Stimulated activated naive CD8-positive, alpha-beta T cell treated with anti-CD3 and anti-CD28 coated beads, Interleukin-15, amount 100 ng/mL, for 72 hours (primary cell): ENCODE measurements around the gene TMEM33.
A peak's percentile ranks its signal among the peaks of the same experiment; 100 is the strongest.

Source experiments
- ATAC-seq: fragments of 150-1000 bp; cut with Tn5 transposase; 2 replicates; pipeline ENCODE4 v1.10.0; 2021; ENCODE audit warnings: mild to moderate bottlenecking, moderate library complexity
- DNase-seq, 2 donors: peaks; one replicate each; pipeline ENCODE4 v3.0.0; 2021 to 2022
- H3K27ac Mint-ChIP-seq, 2 donors: one replicate each; pipeline ENCODE4 v1.8.0; 2022; ENCODE audit warnings: mild to moderate bottlenecking in 2 of 2, mixed read lengths in 2 of 2, moderate library complexity in 2 of 2
- H3K27me3 Mint-ChIP-seq: one replicate; pipeline ENCODE4 v1.8.0; 2022; ENCODE audit warnings: mixed read lengths
- H3K4me1 Mint-ChIP-seq: one replicate; pipeline ENCODE4 v1.8.0; 2022; ENCODE audit warnings: mild to moderate bottlenecking, mixed read lengths
- H3K4me3 Mint-ChIP-seq, 2 donors: one replicate each; pipeline ENCODE4 v1.8.0; 2022; ENCODE audit warnings: mild to moderate bottlenecking in 2 of 2, mixed read lengths in 2 of 2, moderate library complexity in 1 of 2
- H3K9me3 Mint-ChIP-seq, 2 donors: one replicate each; pipeline ENCODE4 v1.8.0; 2022; ENCODE audit warnings: mixed read lengths in 2 of 2

TMEM33 gene

DNA sequence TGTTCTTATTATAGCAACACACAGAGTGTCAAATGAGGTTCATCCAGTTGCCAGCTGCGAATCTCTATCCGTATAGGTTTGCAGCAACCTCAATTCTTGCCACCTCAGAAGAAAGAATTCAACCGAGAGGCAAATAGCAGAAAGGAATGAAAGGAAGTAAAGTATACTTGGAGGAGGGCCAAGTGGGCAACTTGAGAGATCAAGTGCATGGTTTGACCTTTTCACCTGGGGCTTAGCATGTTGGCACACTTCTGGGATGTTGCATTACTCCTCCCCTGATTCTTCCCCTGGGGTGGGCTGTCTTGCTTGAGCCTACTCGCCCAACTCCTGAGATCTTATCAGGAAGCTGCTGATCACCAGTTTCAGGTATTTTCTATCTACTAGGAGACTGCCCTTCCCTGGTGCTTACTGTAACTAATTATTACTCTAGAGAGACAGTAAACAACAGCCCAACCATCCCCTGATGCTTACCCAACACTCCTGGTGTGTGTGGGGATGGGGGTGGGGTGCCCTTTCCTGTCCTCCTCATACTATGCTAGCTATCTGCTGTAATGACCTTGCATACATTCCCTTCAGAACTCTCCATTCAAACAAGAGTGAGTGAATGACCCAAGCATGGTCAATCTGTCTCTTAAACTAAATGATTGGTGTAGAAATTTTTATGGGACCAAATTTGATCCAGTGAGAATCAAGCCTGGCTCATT, 7.3 kb upstream of the TMEM33 start:
- no peak for DNase-seq
- Mint-ChIP-seq H3K27me3 (peaks cover 14% of the 10 kb centered on the region), H3K27ac (no peak overlapping the region), H3K4me1 (no peaks in the 10 kb centered on the region), H3K4me3 (no peak overlapping the region), H3K9me3 (peaks cover 3 to 7% of the 10 kb centered on the region in 2 donors)
- ATAC-seq: no peak

DNA sequence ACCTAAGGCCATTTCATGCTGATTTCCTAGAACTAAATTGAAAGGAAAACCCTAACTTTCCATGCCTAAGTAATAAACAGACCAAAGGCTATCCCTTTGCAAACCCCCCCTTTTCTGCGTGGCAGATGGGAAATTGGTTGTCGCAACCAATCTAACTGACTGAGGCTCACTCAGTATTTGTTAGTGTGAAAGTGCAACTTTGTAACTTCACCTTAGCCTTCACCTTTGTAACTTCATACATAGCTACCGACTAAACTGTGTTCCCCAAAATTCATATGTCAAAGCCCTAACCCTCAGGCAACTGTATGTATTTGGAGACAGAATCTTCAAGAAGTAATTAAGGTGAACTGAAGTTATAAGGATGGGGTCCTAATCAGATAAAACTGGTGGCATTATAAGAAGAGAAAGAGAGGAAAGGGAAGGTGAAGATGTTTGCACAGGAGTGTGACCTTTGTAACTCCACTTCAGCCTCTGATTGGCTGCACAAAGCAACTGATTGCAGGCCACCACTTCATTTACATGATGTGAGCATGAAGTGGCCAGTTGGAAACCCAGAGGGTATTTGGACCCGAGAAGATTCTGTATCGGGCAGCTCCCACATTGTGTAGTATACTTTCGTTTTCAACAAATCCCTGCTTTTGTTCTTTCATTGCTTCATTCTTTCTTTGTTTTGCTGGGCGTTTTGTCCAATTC, 4.9 kb upstream of the TMEM33 start:
- no peaks in the 10 kb centered on the region for H3K27me3 Mint-ChIP-seq
- DNase-seq (no peak), ATAC-seq (no peak)
- H3K9me3 Mint-ChIP-seq: peaks cover 7 to 10% of the 10 kb centered on the region in 2 donors
- H3K4me3 Mint-ChIP-seq: no peak overlapping the region
- H3K4me1 Mint-ChIP-seq: peaks cover 16% of the 10 kb centered on the region
- no peak overlapping the region for H3K27ac Mint-ChIP-seq

DNA sequence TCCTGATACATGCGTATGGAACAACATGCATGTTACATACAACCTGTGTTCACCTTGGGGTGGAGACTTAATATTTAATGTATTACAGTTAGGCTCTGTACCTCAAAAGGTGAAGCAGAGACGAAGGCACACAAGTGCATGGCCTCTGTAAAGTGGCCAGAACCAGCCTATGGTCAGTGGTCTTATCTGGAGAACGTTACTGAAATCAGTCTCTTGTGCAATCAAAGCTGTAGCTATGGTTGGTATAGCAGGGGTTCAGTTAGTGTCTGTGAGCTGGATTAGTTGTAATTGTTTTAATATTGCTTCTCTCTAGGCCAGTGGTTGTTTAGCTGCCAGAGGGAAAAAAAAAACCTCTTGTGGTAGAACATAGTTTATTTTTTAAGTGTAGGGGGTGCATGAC, 2.2 kb upstream of the TMEM33 start:
- Mint-ChIP-seq H3K27me3 (no peaks in the 10 kb centered on the region), H3K27ac (no peak overlapping the region), H3K4me1 (peaks cover 32% of the 10 kb centered on the region), H3K9me3 (peaks cover 7 to 10% of the 10 kb centered on the region in 2 donors), H3K4me3 (no peak overlapping the region)
- ATAC-seq: no peak
- DNase-seq: no peak

DNA sequence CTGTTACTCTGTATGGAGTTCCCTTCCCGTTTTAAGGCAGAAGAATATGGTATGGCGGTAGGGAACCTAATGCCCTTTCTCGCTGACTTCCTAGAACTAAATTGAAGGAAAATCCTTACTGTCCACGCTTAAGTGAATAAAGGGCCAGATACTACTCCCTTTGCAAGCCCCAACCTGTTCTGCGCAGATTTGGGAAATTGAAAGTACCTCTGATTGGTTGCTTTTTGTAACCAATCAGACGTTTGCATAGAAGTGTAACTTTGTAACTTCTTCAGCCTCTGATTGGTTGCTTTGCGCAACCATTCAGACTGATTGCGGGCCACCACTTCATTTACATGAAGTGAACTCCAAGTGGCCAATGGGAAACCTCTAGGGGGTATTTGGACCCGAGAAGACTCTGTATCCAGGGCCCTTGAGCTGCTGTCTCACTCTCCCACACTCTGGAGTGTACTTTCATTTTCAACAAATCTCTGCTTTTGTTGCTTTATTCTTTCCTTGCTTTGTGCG, 1.2 kb upstream of the TMEM33 start:
- H3K27me3 Mint-ChIP-seq: no peaks in the 10 kb centered on the region
- H3K27ac Mint-ChIP-seq: peak overlapping the region in 1 of 2 donors; percentile 98
- peak overlapping the region; percentile 92 to 98 for H3K4me3 Mint-ChIP-seq
- peaks cover 7 to 10% of the 10 kb centered on the region in 2 donors for H3K9me3 Mint-ChIP-seq
- H3K4me1 Mint-ChIP-seq: peaks cover 40% of the 10 kb centered on the region
- no peak for DNase-seq
- no peak for ATAC-seq

DNA sequence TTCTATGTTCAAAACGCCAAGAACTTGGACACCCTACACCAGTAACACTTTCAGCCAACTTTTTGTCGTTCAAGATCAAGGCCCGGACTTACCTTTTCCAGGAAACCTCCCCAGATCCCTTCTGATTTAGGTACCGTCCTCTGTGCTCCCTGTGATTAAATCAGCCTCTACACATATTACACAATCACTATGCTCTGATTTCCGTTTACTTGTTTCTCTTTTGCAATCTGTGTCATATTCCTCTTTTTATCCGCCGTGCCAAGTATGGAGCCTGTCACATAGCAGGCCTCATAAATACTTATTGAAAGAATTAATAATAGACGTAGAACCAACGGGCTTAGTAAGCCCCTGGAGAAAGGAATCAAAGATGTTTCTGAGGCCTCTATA, 722 bp upstream of the TMEM33 start:
- no peak for ATAC-seq
- peak overlapping the region; percentile 97 to 98 for H3K27ac Mint-ChIP-seq
- peaks cover 40% of the 10 kb centered on the region for H3K4me1 Mint-ChIP-seq

DNA sequence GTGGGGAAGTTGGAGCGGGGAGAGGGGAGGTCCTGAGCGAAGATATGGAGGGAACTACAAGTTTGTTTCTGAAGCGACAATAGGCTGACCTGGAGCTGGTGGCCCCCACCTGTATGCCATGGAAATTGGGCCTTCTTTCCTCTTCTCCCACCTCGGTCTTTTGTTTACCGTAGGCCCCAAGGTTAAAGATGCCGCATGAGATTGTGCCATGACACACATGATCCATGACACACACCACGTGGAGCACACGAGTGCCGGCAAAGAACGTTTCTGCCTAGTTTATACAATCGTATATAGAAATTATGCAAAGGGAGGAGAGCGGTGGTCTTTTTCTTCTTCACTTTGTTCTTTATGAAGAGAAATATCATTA, 408 bp downstream of the TMEM33 start:
- Mint-ChIP-seq H3K4me1 (peaks cover 40% of the 10 kb centered on the region), H3K4me3 (peak overlapping the region; percentile 92 to 98), H3K27ac (peak overlapping the region; percentile 97 to 98), H3K9me3 (peaks cover 7 to 10% of the 10 kb centered on the region in 2 donors), H3K27me3 (no peaks in the 10 kb centered on the region)
- ATAC-seq: peak; percentile 61
- peak in 1 of 2 donors; percentile 16 for DNase-seq

More for the DNA sequence above, 722 bp upstream of the TMEM33 start:
- peak overlapping the region; percentile 92 to 98 for H3K4me3 Mint-ChIP-seq
- no peaks in the 10 kb centered on the region for H3K27me3 Mint-ChIP-seq
- no peak for DNase-seq
- H3K9me3 Mint-ChIP-seq: peaks cover 7 to 10% of the 10 kb centered on the region in 2 donors

DNA sequence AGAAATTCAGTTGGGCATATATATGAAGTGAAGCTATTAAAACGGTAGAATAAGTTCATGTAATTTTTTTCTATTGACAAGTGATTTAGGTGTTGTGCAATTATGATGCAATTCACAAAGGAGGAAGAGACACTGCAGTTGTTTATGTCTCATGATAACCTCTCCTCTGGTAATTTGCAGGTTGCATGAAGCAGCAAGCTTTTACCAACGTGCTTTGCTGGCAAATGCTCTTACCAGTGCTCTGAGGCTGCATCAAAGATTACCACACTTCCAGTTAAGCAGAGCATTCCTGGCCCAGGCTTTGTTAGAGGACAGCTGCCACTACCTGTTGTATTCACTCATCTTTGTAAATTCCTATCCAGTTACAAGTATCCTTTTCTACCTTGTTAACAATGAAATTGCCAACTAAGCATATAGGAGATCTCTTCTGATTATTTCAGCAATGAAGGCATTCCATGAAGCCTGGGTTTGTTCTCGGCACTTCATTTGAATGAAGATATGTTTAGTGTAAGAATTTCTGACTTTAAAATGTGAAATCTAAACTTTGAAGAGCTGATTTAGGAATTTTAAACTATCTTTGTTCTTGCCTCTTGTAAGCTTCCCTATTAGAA, 3.9 kb downstream of the TMEM33 start:
- Mint-ChIP-seq H3K4me1 (peaks cover 40% of the 10 kb centered on the region), H3K9me3 (peaks cover 3 to 5% of the 10 kb centered on the region in 2 donors), H3K27me3 (no peaks in the 10 kb centered on the region), H3K4me3 (no peak overlapping the region), H3K27ac (peak overlapping the region in 1 of 2 donors; percentile 46)
- DNase-seq (no peak), ATAC-seq (no peak)

DNA sequence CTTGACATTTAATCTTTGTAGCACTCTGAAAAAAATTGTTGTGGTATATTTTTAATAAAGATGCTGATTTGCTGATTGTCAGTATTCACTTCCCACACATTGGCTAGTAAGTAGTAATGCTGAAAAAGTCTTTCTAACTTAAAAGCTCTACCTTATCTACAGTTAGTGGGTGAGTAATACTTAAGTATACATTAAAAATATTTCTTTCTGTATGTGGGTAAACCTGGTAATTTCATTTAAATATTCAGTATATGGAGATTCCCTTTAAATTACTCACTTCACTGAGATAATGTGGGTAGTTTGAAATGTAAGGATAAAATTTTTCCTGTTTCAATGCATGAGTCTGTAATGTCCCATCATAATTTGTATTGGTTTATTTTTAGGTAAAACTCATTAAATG, 5.6 kb downstream of the TMEM33 start:
- H3K4me3 Mint-ChIP-seq: no peak overlapping the region
- no peaks in the 10 kb centered on the region for H3K27me3 Mint-ChIP-seq
- H3K9me3 Mint-ChIP-seq: no peaks in the 10 kb centered on the region
- peaks cover 31% of the 10 kb centered on the region for H3K4me1 Mint-ChIP-seq
- H3K27ac Mint-ChIP-seq: no peak overlapping the region
- ATAC-seq (no peak), DNase-seq (no peak)

DNA sequence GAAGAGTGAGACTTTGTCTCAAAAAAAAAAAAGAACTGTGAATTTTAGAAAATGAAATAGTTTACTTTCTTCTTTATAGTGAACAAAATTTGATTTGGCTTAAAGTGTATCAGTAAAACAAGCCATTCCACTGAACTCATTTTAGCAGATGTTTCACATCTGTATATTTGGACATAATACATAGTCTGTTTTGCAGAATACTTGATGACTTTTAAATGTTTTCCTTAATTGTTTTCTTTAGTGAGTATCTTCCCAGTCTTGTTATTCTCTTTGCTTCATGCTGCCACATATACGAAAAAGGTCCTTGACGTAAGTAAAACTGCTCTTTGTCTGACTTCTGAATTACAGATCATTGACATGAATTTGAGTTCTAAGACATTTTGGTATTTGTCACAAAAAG, 8.3 kb downstream of the TMEM33 start:
- Mint-ChIP-seq H3K4me1 (peaks cover 10% of the 10 kb centered on the region), H3K27ac (no peak overlapping the region), H3K4me3 (no peak overlapping the region), H3K27me3 (no peaks in the 10 kb centered on the region), H3K9me3 (no peaks in the 10 kb centered on the region)
- no peak for DNase-seq
- ATAC-seq: no peak

DNA sequence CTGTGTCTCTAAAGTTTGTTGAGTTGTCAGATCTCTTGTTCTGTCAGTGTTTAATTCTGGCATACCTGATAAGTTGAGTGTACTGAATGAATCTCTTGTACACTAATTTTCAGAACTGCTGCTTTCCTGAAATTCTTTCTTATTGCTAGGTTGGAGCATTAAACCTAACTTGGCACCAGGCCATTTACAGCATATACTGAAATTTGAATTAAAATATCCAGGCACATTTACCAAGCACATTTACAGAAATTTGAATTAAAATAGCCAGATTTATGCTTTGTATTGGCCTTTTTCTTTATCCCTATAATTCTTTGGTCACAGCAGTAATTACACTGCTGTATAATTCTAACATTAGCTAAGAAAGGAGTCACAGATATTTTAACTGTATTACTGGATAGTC, 8.9 kb downstream of the TMEM33 start:
- DNase-seq: no peak

DNA sequence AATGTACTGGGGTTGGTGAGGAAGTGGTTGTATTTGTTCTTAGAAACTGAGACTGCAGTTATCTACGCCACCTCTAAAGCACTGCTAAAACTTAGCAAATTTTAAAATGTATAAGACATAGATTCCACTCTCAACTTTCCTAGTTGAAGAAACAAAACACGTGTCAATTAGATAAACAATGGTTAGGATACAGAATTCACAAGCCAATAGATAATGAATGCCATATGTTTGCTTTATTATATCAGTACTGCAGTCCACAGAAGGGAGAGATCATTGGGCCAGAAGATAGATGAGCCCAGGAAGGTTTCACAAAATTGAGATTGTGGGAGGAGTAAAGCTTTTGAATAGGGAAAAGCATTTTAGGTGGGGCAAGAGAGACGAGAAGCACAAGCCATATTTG, 14.3 kb downstream of the TMEM33 start:
- H3K4me3 Mint-ChIP-seq: no peak overlapping the region
- DNase-seq (no peak), ATAC-seq (no peak)
- H3K4me1 Mint-ChIP-seq: peaks cover 17% of the 10 kb centered on the region
- no peaks in the 10 kb centered on the region for H3K9me3 Mint-ChIP-seq
- H3K27me3 Mint-ChIP-seq: no peaks in the 10 kb centered on the region
- H3K27ac Mint-ChIP-seq: peak overlapping the region in 1 of 2 donors; percentile 4

More for the DNA sequence above, 8.9 kb downstream of the TMEM33 start:
- no peak for ATAC-seq
- Mint-ChIP-seq H3K27ac (no peak overlapping the region), H3K4me1 (peaks cover 7% of the 10 kb centered on the region), H3K4me3 (no peak overlapping the region), H3K9me3 (no peaks in the 10 kb centered on the region), H3K27me3 (no peaks in the 10 kb centered on the region)

DNA sequence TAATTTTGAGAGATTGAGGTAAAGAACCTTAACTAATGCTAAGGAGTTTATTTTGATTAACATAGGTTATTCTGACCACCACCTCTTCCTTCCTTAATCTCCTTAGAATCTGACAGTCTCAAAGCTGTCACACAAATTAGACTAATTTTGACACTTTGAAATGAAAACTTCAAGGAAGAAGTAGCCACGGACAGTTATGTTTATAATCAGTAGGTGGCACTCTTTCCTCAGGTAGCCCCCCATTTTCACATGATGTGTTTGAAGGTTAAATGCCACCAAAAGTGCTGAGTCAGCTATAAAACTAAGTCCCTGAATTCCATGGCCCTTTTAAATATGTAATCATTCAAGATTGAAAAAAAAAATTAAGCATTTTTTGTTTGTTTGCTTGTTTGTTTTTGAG, 22.4 kb downstream of the TMEM33 start:
- no peak for ATAC-seq
- Mint-ChIP-seq H3K9me3 (no peaks in the 10 kb centered on the region), H3K27ac (no peak overlapping the region), H3K4me3 (no peak overlapping the region), H3K27me3 (no peaks in the 10 kb centered on the region), H3K4me1 (no peaks in the 10 kb centered on the region)
- DNase-seq: no peak

DNA sequence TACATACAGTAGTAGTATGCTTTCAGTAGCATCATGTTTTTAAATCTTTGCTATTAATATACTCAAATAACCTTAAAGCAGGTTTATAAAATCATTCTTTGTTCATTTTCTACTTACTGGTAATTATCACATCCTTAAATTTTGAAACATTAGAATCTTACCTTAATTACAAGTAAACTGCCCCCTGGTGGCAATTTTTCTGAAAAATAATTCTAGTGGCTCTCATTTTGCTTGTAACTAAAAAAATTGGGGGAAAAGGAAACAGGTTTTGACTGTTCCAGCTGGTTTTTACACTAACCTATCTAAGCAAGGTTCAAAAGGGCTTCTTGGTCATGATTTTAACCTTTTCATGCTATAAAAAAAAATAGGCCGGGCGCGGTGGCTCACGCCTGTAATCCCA, 27.9 kb downstream of the TMEM33 start:
- ATAC-seq (no peak), DNase-seq (no peak)
- Mint-ChIP-seq H3K27me3 (no peaks in the 10 kb centered on the region), H3K4me3 (no peak overlapping the region), H3K27ac (no peak overlapping the region), H3K4me1 (no peaks in the 10 kb centered on the region), H3K9me3 (peaks cover 2 to 4% of the 10 kb centered on the region in 2 donors)

DNA sequence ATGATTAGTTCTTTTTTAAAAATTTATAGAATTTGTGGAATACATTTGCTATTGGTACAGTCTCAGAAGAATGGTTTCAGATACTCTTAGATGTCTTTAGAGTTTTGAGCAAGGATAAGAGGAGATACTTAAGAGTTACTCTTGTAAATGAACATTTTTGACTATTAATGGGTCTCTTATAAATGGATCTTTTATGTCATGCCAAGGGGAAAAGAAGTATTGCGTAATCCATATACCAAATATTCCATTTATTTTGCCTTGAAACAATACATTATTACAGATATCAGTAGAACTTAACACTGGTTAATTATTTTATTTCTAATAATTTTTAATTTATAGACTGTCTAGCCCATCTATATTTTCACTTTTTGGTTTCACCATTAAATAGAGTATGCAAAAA, 29.2 kb downstream of the TMEM33 start:
- no peak for ATAC-seq
- no peak overlapping the region for H3K27ac Mint-ChIP-seq
- no peaks in the 10 kb centered on the region for H3K27me3 Mint-ChIP-seq
- no peak overlapping the region for H3K4me3 Mint-ChIP-seq
- no peak for DNase-seq
- H3K9me3 Mint-ChIP-seq: peaks cover 5 to 15% of the 10 kb centered on the region in 2 donors
- no peaks in the 10 kb centered on the region for H3K4me1 Mint-ChIP-seq

DNA sequence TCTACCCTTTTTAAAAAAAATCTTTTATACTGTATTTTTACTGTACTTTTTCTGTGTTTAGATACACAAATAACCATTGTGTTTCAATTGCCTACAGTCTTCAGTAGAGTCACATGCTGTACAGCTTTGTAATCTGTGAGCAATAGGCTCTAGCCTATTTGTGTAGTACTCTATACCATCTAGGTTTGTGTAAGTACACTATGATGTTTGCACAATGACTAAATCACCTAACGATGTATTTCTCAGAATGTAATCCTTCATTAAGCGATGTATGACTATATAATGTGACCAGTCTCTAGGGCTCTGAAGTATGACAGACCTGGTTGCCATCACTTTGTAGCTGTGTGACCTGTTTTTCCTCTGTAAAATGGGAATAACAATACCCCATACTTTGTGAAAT, 32.2 kb downstream of the TMEM33 start:
- DNase-seq (no peak), ATAC-seq (no peak)
- Mint-ChIP-seq H3K4me1 (no peaks in the 10 kb centered on the region), H3K4me3 (no peak overlapping the region), H3K27ac (peak overlapping the region in 1 of 2 donors; percentile 29), H3K27me3 (no peaks in the 10 kb centered on the region), H3K9me3 (peaks cover 5 to 23% of the 10 kb centered on the region in 2 donors)

DNA sequence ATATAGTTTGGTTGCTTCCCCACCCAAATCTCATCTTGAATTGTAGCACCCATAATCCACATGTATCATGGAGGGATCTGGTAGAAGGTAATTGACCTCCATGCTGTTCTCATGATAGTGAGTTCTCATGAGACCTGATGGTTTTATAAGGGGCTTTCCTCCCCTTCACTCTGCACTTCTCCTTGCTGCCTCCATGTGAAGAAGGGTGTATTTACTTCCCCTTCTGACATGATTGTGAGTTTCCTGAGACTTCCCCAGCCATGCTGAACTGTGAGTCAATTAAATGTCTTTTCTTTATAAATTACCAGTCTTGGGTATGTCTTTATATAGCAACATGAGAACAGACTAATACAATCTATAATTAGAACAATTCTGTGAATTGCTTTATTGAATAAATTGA, 34.4 kb downstream of the TMEM33 start:
- Mint-ChIP-seq H3K9me3 (peaks cover 5 to 23% of the 10 kb centered on the region in 2 donors), H3K27ac (no peak overlapping the region), H3K4me1 (no peaks in the 10 kb centered on the region), H3K27me3 (no peaks in the 10 kb centered on the region), H3K4me3 (no peak overlapping the region)
- ATAC-seq (no peak), DNase-seq (no peak)
